HEK293 (cell line): ENCODE measurements around the gene ISM1.
A peak's percentile ranks its signal among the peaks of the same experiment; 100 is the strongest.

ENCODE experiments used
- CTCF ChIA-PET: fragments of 350-600 bp; formaldehyde crosslinking; extraction: SDS; loops from one replicate; lab custom pipeline; 2021; ENCODE audit warnings: antibody characterized with exemption; lab: Yijun Ruan, JAX
- POLR2A ChIA-PET: fragments of 300-600 bp; formaldehyde crosslinking; extraction: SDS; loops from one replicate; lab custom pipeline; 2020; ENCODE audit warnings: antibody characterized with exemption, inconsistent platforms; lab: Yijun Ruan, JAX
- H3K27ac ChIP-seq: fragments of 200-500 bp; sonication (Bioruptor generic); 2 replicates; pipeline ENCODE4 v1.5.1; 2014; ENCODE audit warnings: low read depth, low read length, control low read depth, inconsistent platforms; ENCODE audit errors: extremely low read depth
- H3K36me3 ChIP-seq, 2 experiments: fragments of 200-500 bp in 1 of 2; sonication (Bioruptor generic) in 1 of 2; 1 replicate in 1 of 2; 2 replicates in 1 of 2; pipeline ENCODE4 v1.5.1; 2014 to 2017; ENCODE audit warnings: inconsistent platforms in 2 of 2, low read length in 2 of 2; ENCODE audit not compliant: control insufficient read depth in 2 of 2, insufficient read depth in 1 of 2
- H3K4me1 ChIP-seq: fragments of 200-500 bp; sonication (Bioruptor generic); 2 replicates; pipeline ENCODE4 v1.5.1; 2014; ENCODE audit warnings: mild to moderate bottlenecking, low read length, inconsistent platforms; ENCODE audit not compliant: control insufficient read depth, insufficient read depth
- H3K4me3 ChIP-seq: 2 replicates; pipeline ENCODE4 v1.5.1; 2011; ENCODE audit warnings: low read depth, mild to moderate bottlenecking, control low read depth, low read length, moderate library complexity
- H3K9me3 ChIP-seq: fragments of 200-500 bp; sonication (Bioruptor generic); 2 replicates; pipeline ENCODE4 v1.5.1; 2014; ENCODE audit warnings: low read depth, low read length, inconsistent platforms; ENCODE audit not compliant: control insufficient read depth, insufficient read depth
- EGR2 ChIP-seq: fragments of 450-650 bp; formaldehyde crosslinking; IDR thresholded peaks from 2 replicates; pipeline ENCODE4 v1.5.1; 2016; ENCODE audit warnings: low read depth, missing biosample characterization, missing genetic modification characterization
- GLIS1 ChIP-seq: fragments of 450-650 bp; formaldehyde crosslinking; IDR thresholded peaks from 2 replicates; pipeline ENCODE4 v1.5.1; 2016; ENCODE audit warnings: missing biosample characterization, missing genetic modification characterization
- GLIS2 ChIP-seq: fragments of 450-650 bp; formaldehyde crosslinking; IDR thresholded peaks from 2 replicates; pipeline ENCODE4 v1.5.1; 2016; ENCODE audit warnings: missing biosample characterization, missing genetic modification characterization
- HOXC10 ChIP-seq: sonication (generic); formaldehyde crosslinking; IDR thresholded peaks from 2 replicates; pipeline ENCODE4 v1.8.1; 2023; ENCODE audit warnings: mild to moderate bottlenecking, missing genetic modification reagents
- KLF1 ChIP-seq: fragments of 450-650 bp; formaldehyde crosslinking; IDR thresholded peaks from 2 replicates; pipeline ENCODE4 v1.5.1; 2016; ENCODE audit warnings: missing biosample characterization, missing genetic modification characterization
- KLF7 ChIP-seq: fragments of 450-650 bp; formaldehyde crosslinking; IDR thresholded peaks from 2 replicates; pipeline ENCODE4 v1.5.1; 2016; ENCODE audit warnings: missing biosample characterization, missing genetic modification characterization, borderline replicate concordance
- KLF8 ChIP-seq: fragments of 450-650 bp; formaldehyde crosslinking; IDR thresholded peaks from 2 replicates; pipeline ENCODE4 v1.5.1; 2016; ENCODE audit warnings: missing biosample characterization, missing genetic modification characterization
- WT1 ChIP-seq: fragments of 450-650 bp; formaldehyde crosslinking; IDR thresholded peaks from 2 replicates; pipeline ENCODE4 v1.5.1; 2016; ENCODE audit warnings: missing biosample characterization, missing genetic modification characterization
- ZBTB21 ChIP-seq: fragments of 450-650 bp; formaldehyde crosslinking; IDR thresholded peaks from 2 replicates; pipeline ENCODE4 v1.5.1; 2017; ENCODE audit warnings: missing biosample characterization, missing genetic modification characterization
- ZFP37 ChIP-seq: fragments of 450-650 bp; formaldehyde crosslinking; IDR thresholded peaks from 2 replicates; pipeline ENCODE4 v1.5.1; 2016; ENCODE audit warnings: missing biosample characterization, missing genetic modification characterization
- ZFP69B ChIP-seq: fragments of 450-650 bp; formaldehyde crosslinking; IDR thresholded peaks from 2 replicates; pipeline ENCODE4 v1.5.1; 2016; ENCODE audit warnings: missing biosample characterization, missing genetic modification characterization
- ZNF140 ChIP-seq: fragments of 450-650 bp; formaldehyde crosslinking; IDR thresholded peaks from 2 replicates; pipeline ENCODE4 v1.5.1; 2016; ENCODE audit warnings: missing biosample characterization, missing genetic modification characterization
- ZNF174 ChIP-seq: fragments of 450-650 bp; formaldehyde crosslinking; IDR thresholded peaks from 2 replicates; pipeline ENCODE4 v1.5.0; 2017; ENCODE audit warnings: missing biosample characterization, mild to moderate bottlenecking, missing genetic modification characterization
- ZNF175 ChIP-seq: fragments of 450-650 bp; formaldehyde crosslinking; IDR thresholded peaks from 2 replicates; pipeline ENCODE4 v1.5.1; 2016; ENCODE audit warnings: missing biosample characterization, missing genetic modification characterization
- ZNF184 ChIP-seq: fragments of 450-650 bp; IDR thresholded peaks from 2 replicates; pipeline ENCODE4 v1.5.1; 2018; ENCODE audit warnings: missing biosample characterization, mild to moderate bottlenecking, missing genetic modification characterization
- ZNF214 ChIP-seq: fragments of 450-650 bp; formaldehyde crosslinking; IDR thresholded peaks from 2 replicates; pipeline ENCODE4 v1.5.1; 2017; ENCODE audit warnings: missing biosample characterization, mild to moderate bottlenecking, missing genetic modification characterization, borderline replicate concordance
- ZNF248 ChIP-seq: fragments of 450-650 bp; formaldehyde crosslinking; IDR thresholded peaks from 2 replicates; pipeline ENCODE4 v1.5.1; 2017; ENCODE audit warnings: missing biosample characterization, missing genetic modification characterization
- ZNF274 ChIP-seq, 2 experiments: fragments of 200-500 bp in 1 of 2; fragments of 450-650 bp in 1 of 2; sonication (Bioruptor generic) in 1 of 2; formaldehyde crosslinking in 1 of 2; IDR thresholded peaks; 2 replicates each; pipeline versions ENCODE4 v1.5.1 to v1.6.1; 2014 to 2016; ENCODE audit warnings: borderline replicate concordance in 1 of 2, inconsistent platforms in 1 of 2, low read length in 1 of 2, missing biosample characterization in 1 of 2, missing genetic modification characterization in 1 of 2
- ZNF48 ChIP-seq: fragments of 450-650 bp; formaldehyde crosslinking; IDR thresholded peaks from 2 replicates; pipeline ENCODE4 v1.5.1; 2016; ENCODE audit warnings: missing biosample characterization, missing genetic modification characterization
- ZNF561 ChIP-seq: fragments of 450-650 bp; IDR thresholded peaks from 2 replicates; pipeline ENCODE4 v1.5.1; 2018; ENCODE audit warnings: missing biosample characterization, missing genetic modification characterization, borderline replicate concordance
- ZNF596 ChIP-seq: fragments of 450-650 bp; IDR thresholded peaks from 2 replicates; pipeline ENCODE4 v1.5.0; 2018; ENCODE audit warnings: missing biosample characterization, mild to moderate bottlenecking, missing genetic modification characterization, moderate library complexity
- ZNF600 ChIP-seq: fragments of 450-650 bp; formaldehyde crosslinking; IDR thresholded peaks from 2 replicates; pipeline ENCODE4 v1.5.1; 2016; ENCODE audit warnings: missing biosample characterization, missing genetic modification characterization
- ZNF658 ChIP-seq: fragments of 450-650 bp; formaldehyde crosslinking; IDR thresholded peaks from 2 replicates; pipeline ENCODE4; 2016; ENCODE audit warnings: missing biosample characterization, missing genetic modification characterization
- ZNF704 ChIP-seq: fragments of 450-650 bp; formaldehyde crosslinking; IDR thresholded peaks from 2 replicates; pipeline ENCODE4 v1.5.1; 2016; ENCODE audit warnings: missing biosample characterization, missing genetic modification characterization
- ZNF76 ChIP-seq: fragments of 450-650 bp; formaldehyde crosslinking; IDR thresholded peaks from 2 replicates; pipeline ENCODE4; 2016; ENCODE audit warnings: low read depth, missing biosample characterization, missing genetic modification characterization, borderline replicate concordance
- ZNF776 ChIP-seq: fragments of 450-650 bp; formaldehyde crosslinking; IDR thresholded peaks from 2 replicates; pipeline ENCODE4 v1.5.0; 2017; ENCODE audit warnings: missing biosample characterization, missing genetic modification characterization, borderline replicate concordance
- ZNF785 ChIP-seq: fragments of 450-650 bp; formaldehyde crosslinking; IDR thresholded peaks from 2 replicates; pipeline ENCODE4 v1.5.1; 2016; ENCODE audit warnings: missing biosample characterization, missing genetic modification characterization
- ZNF791 ChIP-seq: fragments of 450-650 bp; formaldehyde crosslinking; IDR thresholded peaks from 2 replicates; pipeline ENCODE4 v1.5.1; 2016; ENCODE audit warnings: missing biosample characterization, missing genetic modification characterization
- TF ChIP-seq, protein P1 (sequence below): fragments of 450-650 bp; formaldehyde crosslinking; IDR thresholded peaks from 2 replicates; pipeline ENCODE4 v1.5.1; 2016; ENCODE audit warnings: missing biosample characterization, missing genetic modification characterization

The ISM1 gene

DNA sequence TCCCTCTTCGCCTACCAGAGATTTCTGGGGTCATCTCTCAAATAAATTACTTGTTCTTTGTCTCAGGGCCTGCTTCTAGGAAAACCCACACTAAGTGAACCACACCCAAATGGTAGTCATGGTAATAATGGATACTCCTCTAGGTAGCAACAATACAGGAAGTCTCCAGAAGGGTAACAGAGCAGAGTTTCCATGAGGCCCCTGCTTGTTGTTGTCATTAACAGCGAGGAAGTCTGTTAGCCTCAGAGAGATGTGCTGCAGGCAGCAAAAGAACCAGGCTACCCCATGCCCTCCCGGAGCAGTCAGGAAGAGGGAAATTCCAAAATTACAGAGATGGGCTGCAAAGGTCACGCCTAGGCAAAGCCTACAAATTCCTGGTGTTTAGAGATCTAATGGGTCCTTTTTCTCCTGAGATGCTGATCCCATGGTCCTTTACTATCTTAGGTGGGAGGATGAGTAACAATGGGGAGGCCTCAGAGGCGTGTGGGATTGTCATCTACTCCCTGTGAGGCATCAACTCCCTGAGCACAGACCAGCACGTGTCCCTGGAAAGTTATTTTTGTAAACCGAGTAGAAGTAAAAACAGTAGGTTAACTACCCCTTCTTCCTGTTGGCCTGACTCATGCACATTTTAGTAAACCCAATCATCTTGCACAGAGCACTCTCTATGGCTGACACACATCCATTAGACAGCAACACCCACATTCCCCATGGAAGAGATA is 10.1 kb downstream of the ISM1 start (continued):
- TF ChIP-seq KLF8 (tag by site-specific recombination) (no peak), ZNF48 (tag by site-specific recombination) (no peak), ZNF76 (tag by site-specific recombination) (no peak), HOXC10 (CRISPR knock-in tag) (no peak), EGR2 (tag by site-specific recombination) (peak; percentile 47), ZNF561 (tag by site-specific recombination) (no peak), ZNF175 (tag by site-specific recombination) (no peak), ZBTB21 (no peak), ZNF274 (IDR thresholded peaks at IDR 0.05; ENCODE audit: low read length) (no peak), ZNF274 (tag by site-specific recombination; IDR thresholded peaks at IDR 0.05; ENCODE audit: borderline replicate concordance) (no peak), ZFP37 (tag by site-specific recombination) (no peak), KLF1 (tag by site-specific recombination) (no peak), WT1 (peak; percentile 91), ZNF600 (tag by site-specific recombination) (0 out of 2 replicates have a peak, but pooled peaks have one; percentile 15), GLIS2 (tag by site-specific recombination) (no peak), ZFP69B (tag by site-specific recombination) (no peak), ZNF184 (tag by site-specific recombination) (no peak), ZNF791 (tag by site-specific recombination) (no peak), GLIS1 (tag by site-specific recombination) (peak; percentile 67), KLF7 (tag by site-specific recombination) (no peak), ZNF174 (tag by site-specific recombination) (no peak)
- TF ChIP-seq, protein P1, sequence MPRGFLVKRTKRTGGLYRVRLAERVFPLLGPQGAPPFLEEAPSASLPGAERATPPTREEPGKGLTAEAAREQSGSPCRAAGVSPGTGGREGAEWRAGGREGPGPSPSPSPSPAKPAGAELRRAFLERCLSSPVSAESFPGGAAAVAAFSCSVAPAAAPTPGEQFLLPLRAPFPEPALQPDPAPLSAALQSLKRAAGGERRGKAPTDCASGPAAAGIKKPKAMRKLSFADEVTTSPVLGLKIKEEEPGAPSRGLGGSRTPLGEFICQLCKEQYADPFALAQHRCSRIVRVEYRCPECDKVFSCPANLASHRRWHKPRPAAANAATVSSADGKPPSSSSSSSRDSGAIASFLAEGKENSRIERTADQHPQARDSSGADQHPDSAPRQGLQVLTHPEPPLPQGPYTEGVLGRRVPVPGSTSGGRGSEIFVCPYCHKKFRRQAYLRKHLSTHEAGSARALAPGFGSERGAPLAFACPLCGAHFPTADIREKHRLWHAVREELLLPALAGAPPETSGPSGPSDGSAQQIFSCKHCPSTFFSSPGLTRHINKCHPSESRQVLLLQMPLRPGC (tag by site-specific recombination): no peak

- CTCF ChIA-PET: interaction anchor here (0.7 kb wide), 1 partner anchor 308 kb away, joined by 3 read pairs; no protein-coding TSS in a partner anchor
- no peaks in the 10 kb centered on the region for H3K4me1 ChIP-seq
- no peaks in the 10 kb centered on the region for H3K9me3 ChIP-seq
- H3K4me3 ChIP-seq: no peak overlapping the region
- H3K27ac ChIP-seq: no peak overlapping the region
- POLR2A ChIA-PET: no interaction called here
- H3K36me3 ChIP-seq: no peaks in the 10 kb centered on the region
- TF ChIP-seq ZNF785 (tag by site-specific recombination): no peak
- no peak for TF ChIP-seq ZNF704 (tag by site-specific recombination)
- TF ChIP-seq ZNF596 (tag by site-specific recombination): no peak
- TF ChIP-seq ZNF140 (tag by site-specific recombination): no peak
- no peak for TF ChIP-seq ZNF248 (tag by site-specific recombination)
- no peak for TF ChIP-seq ZNF214
- no peak for TF ChIP-seq ZNF658 (tag by site-specific recombination)
- TF ChIP-seq ZNF776: no peak
These were observed 11.9 kb downstream of the ISM1 start for GRCh38 chr20:13232999-13233398.
